Mammary epithelial cell (primary cell): ENCODE results near the gene RELN.

Experiments
- EZH2 ChIP-seq: IDR thresholded peaks from 2 replicates; pipeline ENCODE4 v1.6.1; 2012; ENCODE audit warnings: low read length, inconsistent platforms, borderline replicate concordance
- TF ChIP-seq, protein P1 (sequence below), 2 donors: IDR thresholded peaks in 1 of 2; conservative IDR thresholded peaks in 1 of 2; 2 replicates each; pipeline ENCODE4 v1.5.1; 2011 to 2012; ENCODE audit warnings: inconsistent platforms in 2 of 2, low read length in 2 of 2, mild to moderate bottlenecking in 2 of 2, control low read depth in 1 of 2, low read depth in 1 of 2; ENCODE audit not compliant: insufficient read depth in 1 of 2; ENCODE audit errors: extremely low read depth in 1 of 2

- TF ChIP-seq EZH2: no peak
- TF ChIP-seq, protein P1, sequence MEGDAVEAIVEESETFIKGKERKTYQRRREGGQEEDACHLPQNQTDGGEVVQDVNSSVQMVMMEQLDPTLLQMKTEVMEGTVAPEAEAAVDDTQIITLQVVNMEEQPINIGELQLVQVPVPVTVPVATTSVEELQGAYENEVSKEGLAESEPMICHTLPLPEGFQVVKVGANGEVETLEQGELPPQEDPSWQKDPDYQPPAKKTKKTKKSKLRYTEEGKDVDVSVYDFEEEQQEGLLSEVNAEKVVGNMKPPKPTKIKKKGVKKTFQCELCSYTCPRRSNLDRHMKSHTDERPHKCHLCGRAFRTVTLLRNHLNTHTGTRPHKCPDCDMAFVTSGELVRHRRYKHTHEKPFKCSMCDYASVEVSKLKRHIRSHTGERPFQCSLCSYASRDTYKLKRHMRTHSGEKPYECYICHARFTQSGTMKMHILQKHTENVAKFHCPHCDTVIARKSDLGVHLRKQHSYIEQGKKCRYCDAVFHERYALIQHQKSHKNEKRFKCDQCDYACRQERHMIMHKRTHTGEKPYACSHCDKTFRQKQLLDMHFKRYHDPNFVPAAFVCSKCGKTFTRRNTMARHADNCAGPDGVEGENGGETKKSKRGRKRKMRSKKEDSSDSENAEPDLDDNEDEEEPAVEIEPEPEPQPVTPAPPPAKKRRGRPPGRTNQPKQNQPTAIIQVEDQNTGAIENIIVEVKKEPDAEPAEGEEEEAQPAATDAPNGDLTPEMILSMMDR (conservative IDR thresholded peaks at IDR 0.05 in 1 of 2, IDR thresholded peaks at IDR 0.05 in 1 of 2; ENCODE audit: extremely low read depth in 1 of 2, insufficient read depth in 1 of 2, low read depth in 1 of 2, low read length in 2 of 2): no peak
Measured at GRCh38 chr7:103990991-103991390, 1.5 kb upstream of the RELN start.
